Measurements from ENCODE around the gene KRT76.

Gene KRT76

DNA sequence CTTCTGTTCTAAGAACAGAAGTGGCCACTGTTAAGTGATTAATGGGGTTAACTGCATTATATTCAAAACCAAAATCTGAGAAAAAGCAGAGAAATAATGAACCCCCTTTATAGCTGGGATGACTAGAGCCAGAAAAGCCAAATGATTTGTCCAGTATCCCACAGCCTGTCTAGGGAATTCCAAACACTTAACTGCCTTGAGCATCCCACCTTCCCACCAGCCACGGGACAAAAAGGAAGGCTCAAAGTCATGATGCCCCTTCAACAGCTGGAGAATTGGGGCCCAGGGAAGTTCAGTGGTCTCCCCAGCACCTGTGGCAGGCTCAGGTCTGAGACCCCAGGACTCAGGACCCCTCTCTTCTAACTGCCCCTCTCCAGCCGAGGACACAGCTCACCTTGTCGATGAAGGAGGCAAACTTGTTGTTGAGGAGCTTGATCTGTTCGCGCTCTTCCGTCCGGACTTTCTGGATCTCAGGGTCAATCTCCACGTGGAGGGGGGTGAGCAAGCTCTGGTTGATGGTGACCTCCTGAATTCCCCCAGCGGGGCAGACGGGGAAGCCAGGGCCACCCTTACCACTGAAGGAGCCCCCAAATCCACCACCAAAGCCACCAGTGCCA lies 36.2 kb upstream of the KRT76 start:
- no peak for DNase-seq (ENCODE audit: low spot score)

DNA sequence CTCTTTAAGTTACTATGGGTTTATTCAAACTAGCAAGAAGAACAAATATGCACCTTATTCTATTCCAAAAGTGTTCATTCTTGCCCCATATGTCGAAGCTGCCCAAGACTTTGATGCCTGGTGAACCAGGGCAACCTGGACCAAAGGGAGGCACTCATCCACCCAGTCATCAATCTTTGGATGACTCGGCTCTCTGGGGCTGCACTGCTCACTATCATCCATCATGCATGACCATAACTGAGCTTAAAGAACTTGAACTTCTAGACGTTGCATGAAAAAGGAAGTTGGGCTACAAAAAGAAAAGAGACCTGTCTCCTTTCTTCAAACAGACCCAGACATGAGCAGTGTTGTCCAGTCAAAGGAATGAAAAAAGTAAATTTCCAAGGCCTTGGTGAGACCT lies 35.6 kb upstream of the KRT76 start:
- no peak for DNase-seq (ENCODE audit: low spot score)

DNA sequence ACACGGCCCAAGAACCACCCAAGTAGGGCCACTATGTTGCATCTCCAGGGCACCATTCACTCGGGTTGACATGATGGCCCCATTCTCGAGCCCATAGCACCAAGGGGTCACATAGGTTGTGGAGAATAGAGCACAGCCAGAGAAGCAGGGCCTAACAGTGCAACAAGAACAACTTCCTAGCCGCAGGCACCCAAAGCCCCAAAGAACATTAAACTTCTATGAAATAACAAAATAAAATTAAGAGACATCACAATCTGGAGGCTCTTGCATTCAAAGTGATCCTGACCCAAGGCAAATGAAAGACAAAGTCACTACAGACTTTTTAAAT lies 34.9 kb upstream of the KRT76 start:
- DNase-seq (ENCODE audit: low spot score): no peak

DNA sequence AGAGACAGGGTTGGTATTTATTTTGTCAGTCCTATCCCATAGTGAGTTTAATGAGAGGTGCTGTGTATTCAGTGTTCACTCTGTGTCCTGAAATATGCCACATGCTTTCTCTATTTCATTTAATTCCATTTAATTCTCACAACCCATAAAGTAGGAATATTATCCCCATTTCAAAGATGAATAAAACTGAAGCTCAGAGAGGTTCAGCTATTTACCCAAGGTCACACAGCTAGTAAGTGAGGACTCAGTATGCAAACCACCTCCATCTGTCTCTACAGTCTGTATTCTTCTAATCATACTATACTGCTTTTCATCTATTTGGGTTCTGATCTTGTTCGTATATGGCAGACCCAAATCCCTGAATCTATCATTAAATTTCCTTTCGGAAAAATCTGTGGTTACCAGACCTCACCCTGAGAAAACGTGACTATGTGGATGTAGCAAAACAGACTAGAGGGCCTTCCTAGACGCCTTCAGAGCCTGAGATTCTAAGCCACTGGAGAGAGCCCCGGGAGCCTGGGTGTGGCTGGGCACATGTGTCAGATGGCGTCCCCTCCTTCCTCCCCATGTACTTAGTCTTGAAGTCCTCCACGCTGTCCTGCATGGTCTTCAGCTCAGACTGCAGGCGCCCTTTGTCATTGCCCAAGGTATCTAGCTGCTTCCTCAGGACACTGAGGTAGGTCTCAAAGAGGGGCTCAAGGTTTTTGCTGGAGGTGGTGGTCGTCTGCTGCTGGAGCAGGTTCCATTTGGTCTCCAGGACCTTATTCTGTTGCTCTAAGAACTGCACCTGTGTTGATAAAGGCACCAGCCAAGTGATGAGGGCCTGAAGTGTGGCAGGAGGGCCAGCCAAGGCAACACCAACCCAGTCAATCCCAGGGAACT lies 34.3 kb upstream of the KRT76 start:
- DNase-seq (ENCODE audit: low spot score): no peak

DNA sequence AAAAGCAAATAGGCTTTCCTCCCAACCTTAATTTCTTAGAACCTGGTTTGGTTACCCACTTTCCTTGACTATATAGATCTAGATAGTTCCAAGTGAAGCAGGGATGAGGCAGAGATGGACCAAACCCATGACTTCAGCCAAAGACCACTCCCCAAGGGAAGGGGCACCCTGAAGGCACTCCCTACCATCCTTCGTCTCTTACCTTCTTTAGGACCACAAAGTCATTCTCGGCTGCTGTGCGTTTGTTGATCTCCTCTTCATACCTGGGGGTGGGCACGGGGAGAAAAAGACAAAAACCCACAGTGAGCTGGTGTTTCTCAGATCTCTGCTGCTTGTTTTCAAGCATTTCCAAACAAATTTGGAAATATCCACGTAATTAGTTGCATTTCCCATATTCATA lies 33.4 kb upstream of the KRT76 start:
- no peak for DNase-seq (ENCODE audit: low spot score)

DNA sequence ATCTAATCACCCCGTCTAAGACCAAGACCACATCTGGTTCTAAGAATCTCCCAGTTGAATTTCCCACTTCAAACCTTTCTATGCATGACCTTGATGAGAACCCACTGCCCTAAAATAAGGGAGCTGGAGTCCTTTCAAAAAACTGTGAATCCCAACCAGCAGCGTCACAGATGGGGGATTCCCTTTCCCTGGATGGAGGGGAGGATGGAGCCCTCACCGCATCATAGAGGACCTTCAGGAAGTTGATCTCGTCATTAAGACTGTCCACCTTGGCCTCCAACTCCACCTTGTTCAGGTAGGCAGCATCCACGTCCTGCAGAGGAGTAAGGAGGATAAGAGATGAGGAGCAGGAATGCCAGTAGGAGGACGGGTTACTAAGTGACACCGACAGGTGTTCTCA lies 32.0 kb upstream of the KRT76 start:
- DNase-seq (ENCODE audit: low spot score): no peak

DNA sequence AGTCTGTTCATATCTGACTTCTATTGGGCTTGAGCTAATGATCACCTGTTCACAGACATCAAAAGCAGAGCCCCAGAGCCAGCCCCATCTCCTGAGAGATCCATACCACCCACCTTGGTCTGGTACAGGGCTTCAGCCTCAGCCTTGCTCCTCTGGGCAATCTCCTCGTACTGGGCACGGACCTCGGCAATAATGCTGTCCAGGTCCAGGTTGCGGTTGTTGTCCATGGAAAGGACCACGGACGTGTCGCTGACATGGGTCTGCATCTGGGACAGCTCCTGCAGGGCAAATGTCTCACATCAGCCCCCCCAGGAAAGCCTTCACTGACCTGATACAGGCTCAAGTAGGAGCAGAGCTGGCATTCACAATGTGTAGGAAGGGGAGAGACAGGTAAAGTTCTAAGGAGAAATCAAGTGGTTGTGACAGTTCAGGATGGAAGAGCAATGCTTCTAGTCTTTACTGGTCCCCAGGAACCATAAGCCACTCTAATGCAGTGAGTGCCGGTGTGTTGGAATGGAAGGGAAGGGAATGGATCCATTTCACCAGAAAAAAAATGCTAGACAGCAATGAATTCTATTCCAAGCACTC lies 31.5 kb upstream of the KRT76 start:
- DNase-seq (ENCODE audit: low spot score): no peak

DNA sequence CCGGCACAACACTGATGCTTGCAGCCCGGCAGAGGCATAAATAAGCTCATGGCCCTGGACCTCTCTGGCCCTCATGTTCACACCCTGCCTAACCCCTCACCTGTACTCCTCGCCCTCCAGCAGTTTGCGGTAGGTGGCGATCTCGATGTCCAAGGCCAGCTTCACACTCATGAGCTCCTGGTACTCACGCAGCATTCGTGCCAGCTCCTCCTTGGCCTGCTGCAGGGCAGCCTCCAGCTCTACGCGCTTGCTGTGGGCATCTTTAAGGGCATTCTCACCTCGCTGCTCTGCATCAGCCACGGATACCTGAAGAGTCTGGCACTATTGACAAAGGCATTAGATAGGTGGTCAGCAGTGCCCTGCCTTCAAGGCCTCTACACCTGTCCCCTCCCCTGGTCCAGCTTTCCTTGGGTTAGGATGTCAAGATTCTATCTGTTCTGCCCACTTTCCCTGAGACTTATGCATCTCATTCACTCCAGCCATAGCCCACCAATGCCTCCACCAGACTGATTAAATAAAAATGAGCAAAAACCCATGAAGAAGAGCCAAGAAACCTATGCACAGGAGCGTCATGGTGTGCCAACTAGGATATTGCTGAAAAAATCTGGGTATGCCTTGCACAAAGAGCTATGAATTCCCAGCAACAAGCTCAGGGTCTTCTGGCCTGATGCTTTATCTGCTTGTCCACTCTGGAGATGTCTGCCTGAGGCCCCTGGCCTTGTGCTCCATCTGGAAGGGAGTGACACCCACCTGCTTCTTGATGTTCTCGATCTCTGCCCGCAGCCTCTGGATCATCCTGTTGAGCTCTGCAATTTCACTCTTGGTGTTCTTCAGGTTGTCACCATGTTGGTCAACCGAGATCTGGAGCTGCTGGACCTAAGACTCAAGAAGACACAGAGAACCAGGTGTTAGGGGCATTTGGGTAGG lies 30.7 kb upstream of the KRT76 start:
- DNase-seq (ENCODE audit: low spot score): no peak

DNA sequence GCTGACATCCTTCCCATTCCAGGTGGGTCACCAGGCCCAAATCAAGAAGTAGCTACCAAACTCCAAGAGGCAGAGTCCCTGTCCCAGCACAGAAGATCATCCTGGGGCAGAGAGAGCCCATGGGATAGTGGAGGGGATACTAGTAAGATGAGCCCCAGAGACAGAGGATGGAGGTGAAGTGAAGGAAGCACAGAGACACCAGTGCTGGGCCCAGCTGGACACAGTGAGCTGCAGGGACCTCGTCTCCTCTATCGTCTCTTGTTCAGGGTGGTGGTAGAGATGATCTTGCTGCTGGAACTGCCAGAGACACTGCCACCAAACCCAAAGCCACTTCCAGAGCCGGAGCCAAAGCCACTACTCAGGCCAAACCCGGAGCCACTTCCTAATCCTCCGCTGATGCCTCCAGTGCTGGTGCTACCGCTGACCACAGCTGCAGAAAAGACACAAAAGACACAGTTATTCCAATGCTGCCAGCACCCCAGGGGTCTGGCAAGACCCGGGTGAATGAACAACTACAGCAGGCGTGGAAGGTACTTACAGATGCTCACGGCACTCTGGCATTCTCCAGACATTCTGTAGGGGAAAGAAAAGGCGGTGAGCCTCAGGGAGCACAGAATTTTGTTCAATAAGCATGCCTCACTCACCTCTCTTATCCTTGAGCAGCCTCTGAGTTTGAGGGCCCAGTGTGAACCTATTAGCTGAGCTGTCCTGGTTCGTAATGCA lies 29.8 kb upstream of the KRT76 start:
- DNase-seq (ENCODE audit: low spot score): no peak

DNA sequence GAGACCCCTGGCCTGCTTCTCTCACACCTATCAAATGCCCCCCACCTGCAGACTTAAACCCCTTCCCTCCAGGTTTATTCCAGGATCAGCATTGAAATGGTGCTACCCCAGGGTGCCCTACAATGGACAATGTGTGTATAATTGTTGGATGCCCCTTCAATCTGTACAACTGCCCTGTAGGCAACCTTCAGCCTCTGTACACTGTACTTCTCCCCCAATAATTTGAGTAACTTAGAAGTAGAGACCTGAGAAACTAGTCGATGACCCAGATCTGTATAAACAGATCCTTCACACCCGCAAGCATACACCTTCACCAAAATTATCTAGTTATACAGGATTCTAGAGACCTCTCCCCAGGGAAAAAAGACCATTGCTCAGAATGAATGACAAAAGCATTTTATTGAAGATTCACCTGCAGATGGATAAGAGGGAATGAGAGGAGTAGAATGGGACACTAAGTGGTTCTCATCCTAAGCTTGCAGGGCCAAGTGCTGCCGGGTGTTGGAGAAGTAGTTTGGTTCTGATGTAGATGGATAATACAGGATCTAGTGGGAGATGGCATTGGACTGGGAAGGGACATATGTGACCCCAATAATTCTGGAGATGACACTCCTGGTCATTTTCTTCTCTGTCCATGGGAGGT lies 29.1 kb upstream of the KRT76 start:
- DNase-seq (ENCODE audit: low spot score): no peak

DNA sequence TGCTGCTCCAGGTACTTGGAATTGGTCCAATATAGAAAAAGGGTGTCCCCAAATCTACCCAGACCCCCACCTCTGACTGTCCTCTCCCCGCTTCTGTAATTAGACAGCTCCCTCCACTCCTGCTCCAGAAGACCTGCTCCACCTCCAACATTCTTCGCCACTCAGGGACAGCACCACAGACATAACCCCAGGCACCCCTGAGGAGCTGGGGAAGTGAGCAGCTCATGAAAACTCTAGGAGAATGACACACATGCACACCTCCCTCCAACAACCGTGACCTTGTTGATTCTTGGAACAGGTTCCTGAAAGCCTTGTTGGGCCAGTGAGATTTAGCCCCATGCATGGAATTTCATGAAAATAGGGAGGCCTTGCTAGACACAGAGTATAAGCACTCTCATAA lies 28.6 kb upstream of the KRT76 start:
- DNase-seq (ENCODE audit: low spot score): no peak

DNA sequence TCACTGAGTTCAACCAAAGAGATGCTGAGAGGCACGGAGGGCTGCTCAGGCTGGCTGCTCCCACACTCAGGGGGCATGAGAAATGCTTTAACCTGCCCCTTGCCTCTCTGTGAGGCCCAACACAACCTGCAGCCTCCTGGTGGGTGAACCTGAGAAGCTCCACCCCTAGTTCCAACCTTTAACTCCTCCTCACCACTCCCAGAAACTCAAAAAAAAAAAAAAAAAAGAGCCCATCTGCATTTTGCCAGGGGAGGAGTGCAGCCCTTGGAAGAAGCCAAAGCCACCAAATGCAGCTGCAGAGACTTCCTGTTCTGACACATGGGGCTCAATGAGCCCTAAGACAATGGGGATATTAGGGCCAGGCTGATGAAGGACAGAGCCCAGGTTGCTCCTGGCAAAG lies 27.9 kb upstream of the KRT76 start:
- no peak for DNase-seq (ENCODE audit: low spot score)

DNA sequence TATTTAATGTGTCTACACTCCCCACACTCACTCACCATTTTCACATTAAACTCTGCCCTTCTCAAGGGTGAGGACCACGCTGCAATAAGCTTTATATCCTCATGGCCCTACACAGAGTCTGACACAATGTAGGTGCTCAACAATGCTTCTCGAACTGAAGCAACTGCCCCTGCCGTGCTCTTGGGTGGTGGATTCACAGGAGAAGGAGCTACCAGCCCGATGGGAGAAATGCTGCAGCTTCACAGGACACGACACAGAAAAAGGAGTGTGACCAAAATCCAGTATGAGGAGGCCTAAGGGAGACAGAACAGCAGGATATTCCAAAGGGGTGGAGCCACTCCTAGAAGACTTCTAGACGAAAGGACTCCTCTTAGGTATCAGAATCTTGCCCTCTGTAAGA lies 25.3 kb upstream of the KRT76 start:
- DNase-seq (ENCODE audit: low spot score): no peak

DNA sequence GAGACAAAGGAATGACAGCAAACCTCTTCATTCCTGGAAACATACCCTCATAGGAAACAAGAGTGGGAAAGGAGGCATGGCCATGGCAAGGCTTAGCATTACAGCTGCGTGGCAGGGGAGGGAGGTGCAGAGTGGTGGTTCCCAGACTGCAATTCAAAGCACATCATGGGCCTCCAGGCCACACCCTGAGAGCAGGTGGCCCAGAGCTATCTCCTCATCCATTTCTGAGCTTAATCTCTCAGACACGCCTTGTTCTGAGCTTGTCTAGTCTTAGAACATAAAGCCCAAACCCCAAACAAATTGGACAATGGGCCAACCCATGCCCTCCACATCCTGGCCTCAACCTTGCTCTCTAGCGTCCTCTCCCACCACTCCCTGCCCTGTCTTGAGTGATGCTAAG lies 24.6 kb upstream of the KRT76 start:
- no peak for DNase-seq (ENCODE audit: low spot score)

DNA sequence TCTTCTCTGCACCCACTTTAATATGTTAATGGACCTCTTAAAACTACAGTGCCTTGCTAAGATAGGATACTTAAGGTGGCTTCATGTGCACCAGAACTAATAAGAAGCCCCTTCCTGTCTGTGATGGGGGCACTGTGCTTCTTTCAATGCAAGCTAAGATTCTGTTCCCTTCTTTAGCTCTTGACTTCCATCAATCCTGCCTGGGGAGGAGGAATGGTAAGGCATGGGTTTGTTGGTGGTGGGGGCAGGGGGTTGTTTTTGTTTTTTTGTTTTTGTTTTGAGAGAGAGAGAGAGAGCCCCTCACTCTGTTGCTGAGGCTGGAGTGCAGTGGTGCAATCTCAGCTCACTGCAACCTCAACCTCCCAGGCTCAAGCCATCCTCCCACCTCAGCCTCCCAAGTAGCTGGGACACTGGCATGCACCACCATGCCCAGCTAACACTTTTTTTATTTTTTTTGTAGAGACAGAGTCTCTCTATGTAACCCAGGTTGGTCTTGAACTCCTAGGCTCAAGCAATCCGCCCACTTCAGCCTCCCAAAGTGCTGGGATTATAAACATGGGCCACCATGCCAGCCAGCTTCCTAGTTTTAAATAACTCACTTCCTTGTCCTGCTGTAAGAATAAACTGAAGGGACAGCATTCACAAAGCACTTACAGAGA lies 23.2 kb upstream of the KRT76 start:
- DNase-seq (ENCODE audit: low spot score): no peak

DNA sequence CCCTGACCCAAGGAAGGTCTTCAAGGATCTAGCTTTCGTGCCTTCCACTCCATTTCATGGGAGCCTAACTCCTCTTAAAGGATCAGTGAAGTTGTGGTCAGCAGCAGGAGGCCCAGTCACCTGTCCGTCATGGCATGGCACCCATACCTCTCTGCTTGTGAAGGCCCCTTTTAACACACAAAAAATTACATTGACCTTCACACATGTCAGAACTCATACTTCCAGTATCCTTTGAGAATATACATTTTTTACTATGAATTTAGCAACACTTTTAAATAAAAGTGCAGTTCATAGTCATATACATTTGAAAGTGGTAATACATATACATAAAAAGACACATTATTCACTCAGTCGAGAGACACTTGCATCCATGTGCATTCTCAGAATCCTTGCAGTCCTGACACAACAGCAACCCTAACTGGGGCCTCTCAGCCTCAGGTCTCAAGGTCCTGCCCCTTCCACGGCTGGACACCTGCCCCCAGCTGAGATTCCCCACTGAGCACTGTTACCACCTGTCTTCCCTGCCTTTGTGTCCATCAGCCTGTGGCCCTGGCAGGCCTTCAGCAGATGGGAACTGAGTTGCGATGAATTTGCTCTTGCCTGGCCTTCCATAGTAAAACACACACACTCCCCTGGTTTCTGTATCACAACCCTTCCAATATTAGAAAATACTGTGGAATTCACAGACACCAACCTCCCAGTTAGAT lies 22.5 kb upstream of the KRT76 start:
- DNase-seq (ENCODE audit: low spot score): no peak

DNA sequence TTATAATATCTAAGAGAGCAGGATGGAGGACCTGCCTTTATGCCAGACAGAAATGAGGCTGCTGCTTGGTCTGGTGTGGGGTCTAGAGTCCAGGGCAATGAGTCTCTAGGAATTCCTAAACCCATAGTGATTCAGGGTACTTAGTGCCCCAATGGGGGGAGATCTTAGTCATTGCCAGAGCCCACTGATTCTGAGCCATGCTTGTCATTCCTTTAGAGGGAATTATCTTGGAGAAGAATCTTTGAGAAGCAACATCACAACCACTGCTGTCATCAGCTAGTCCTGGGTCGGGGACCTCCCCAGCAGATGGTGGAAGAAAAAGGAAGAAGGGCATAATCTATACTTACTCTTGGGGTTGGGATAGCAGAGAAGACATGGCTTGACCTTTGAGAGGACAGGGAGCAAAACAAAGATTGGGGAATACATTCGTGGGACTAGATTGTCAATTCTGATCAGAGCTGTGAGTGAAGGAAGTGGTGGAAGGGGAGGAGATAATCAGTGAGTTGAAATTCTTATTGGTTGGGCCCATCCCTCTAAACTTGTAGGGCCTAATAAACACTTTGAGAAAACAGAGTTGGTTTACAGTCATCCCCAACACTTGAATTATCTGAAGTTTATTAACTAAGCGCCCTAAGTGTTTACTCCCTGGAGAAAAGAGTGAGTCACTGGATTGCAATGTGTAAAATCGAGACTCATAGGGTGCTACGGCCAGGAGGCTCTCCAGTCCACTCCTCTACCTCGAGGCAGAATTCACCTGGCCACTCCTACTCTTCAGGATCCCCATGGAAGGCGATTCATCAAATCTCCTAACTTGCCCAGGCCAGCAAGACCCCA lies 21.7 kb upstream of the KRT76 start:
- peak; percentile 89 for DNase-seq (ENCODE audit: low spot score)

DNA sequence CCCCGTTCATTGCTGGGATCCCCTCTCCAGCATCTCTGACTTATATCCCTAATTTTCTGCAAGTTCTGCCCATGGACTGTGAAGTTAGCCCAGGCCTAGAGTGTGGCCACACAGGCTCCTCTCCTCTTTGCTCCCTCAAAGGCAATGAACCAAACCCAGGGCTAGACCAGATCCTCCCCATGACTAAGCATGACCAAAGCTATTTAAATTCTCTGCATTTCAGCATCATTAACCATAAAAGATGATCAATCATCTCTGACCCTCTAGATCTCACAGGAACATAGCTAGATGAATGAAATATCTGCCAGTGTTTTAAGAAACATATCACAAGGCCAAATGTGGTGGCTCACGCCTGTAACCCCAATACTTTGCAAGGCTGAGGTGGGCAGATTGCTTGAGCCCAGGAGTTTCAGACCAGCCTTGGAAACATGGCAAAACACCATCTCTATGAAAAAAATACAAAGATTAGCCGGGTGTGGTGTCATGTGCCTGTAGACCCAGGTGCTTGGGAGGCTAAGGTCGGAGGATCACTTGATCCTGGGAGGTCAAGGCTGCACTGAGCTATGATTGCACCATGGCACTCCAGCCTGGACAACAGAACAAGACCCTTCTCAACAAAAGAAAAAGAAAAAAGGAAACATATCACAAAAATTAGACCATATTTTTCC lies 21.0 kb upstream of the KRT76 start:
- peak; percentile 34 for DNase-seq (ENCODE audit: low spot score)

DNA sequence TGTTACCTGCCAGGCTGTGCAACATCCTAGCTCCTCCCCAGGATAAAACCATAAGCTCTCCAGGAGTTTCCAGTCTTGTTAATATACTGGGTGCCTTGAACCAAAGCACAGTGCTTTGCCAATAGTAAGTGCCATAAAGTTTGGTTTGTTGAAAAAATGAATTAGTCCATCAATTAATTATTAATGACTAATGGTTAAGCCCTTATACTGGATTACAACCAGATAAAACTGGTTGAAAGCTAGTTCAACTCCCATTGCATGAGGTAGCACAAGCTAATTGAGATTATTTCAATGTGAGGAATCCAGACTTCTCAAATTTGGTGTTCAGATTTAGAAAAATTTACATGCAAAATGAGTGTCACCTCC lies 20.4 kb upstream of the KRT76 start:
- no peak for DNase-seq (ENCODE audit: low spot score)
